A549 (cell line): Measurements from ENCODE around the gene SOX8. TPM values are rescaled to one million over a fixed set of nuclear protein-coding genes. Genes with fewer than 3 reads are reported as not detected.

Experiments
- ATAC-seq, 2 experiments: fragments of 200-7000 bp in 1 of 2; fragments of >200 bp in 1 of 2; cut with Nextera tagmentation in 1 of 2; cut with Tn5 transposase in 1 of 2; 3 replicates each; pipeline versions ENCODE4 v1.8.0 to v1.9.1; 2018 to 2020; ENCODE audit warnings: mild to moderate bottlenecking in 1 of 2, moderate library complexity in 1 of 2
- CTCF ChIA-PET: fragments of 300-600 bp; sonication (Branson Sonifier 250); formaldehyde crosslinking; extraction: SDS; loops from one replicate; lab custom pipeline; 2021; ENCODE audit warnings: antibody characterized with exemption, inconsistent platforms; lab: Yijun Ruan, JAX
- POLR2A ChIA-PET: fragments of 350-600 bp; formaldehyde crosslinking; extraction: SDS; loops from one replicate; lab custom pipeline; 2021; ENCODE audit warnings: antibody characterized with exemption, inconsistent platforms; lab: Yijun Ruan, JAX
- DNase-seq, 2 experiments: peaks; one replicate each; pipeline versions ENCODE4 v3.0.0 to v3.0.0-alpha.2; 2011 to 2016; ENCODE audit warnings: low read depth in 1 of 2, low spot score in 1 of 2
- FAIRE-seq: peaks from 2 replicates; lab custom pipeline; 2011; peaks lifted over from hg19 to GRCh38; lab: Jason Lieb, UNC
- H3K27ac ChIP-seq, 2 experiments: fragments of >200 bp; sonication (Bioruptor Twin); formaldehyde crosslinking; 3 replicates each; pipeline ENCODE4 v1.5.1; 2016 to 2017
- H3K4me1 ChIP-seq: fragments of >200 bp; sonication (Bioruptor Twin); formaldehyde crosslinking; 3 replicates; pipeline ENCODE4 v1.6.1; 2016
- H3K4me2 ChIP-seq: fragments of >200 bp; sonication (Bioruptor Twin); formaldehyde crosslinking; 3 replicates; pipeline ENCODE4 v1.6.1; 2016
- H3K4me3 ChIP-seq: fragments of >200 bp; sonication (Bioruptor Twin); formaldehyde crosslinking; 3 replicates; pipeline ENCODE4 v1.5.1; 2016
- H3K9me3 ChIP-seq: fragments of >200 bp; sonication (Bioruptor Twin); formaldehyde crosslinking; 3 replicates; pipeline ENCODE4 v1.6.1; 2016
- BHLHE40 ChIP-seq: IDR thresholded peaks from 2 replicates; pipeline ENCODE4 v1.6.1; 2012; ENCODE audit warnings: low read depth, low read length, inconsistent platforms
- CBX2 ChIP-seq: fragments of 200-600 bp; sonication (generic); IDR thresholded peaks from 2 replicates; pipeline ENCODE4 v1.6.1; 2016; ENCODE audit warnings: low read depth, mild to moderate bottlenecking, borderline replicate concordance
- CBX8 ChIP-seq: fragments of 200-600 bp; sonication (generic); IDR thresholded peaks from 2 replicates; pipeline ENCODE4 v1.6.1; 2016
- EHF ChIP-seq: fragments of 250-450 bp; sonication (Bioruptor Pico); IDR thresholded peaks from 2 replicates; pipeline ENCODE4 v1.5.0; 2020; ENCODE audit warnings: mild to moderate bottlenecking
- EHMT2 ChIP-seq: fragments of 200-600 bp; sonication (generic); IDR thresholded peaks from 2 replicates; pipeline ENCODE4 v1.6.1; 2016; ENCODE audit warnings: antibody characterized with exemption, low read depth, mild to moderate bottlenecking, moderate library complexity
- EP300 ChIP-seq, 2 experiments: fragments of >200 bp; sonication (Bioruptor Twin); formaldehyde crosslinking; IDR thresholded peaks; 2 replicates in 1 of 2; 3 replicates in 1 of 2; pipeline ENCODE4 v1.6.1; 2016 to 2017
- FOSL2 ChIP-seq, 2 experiments: fragments of 450-650 bp in 1 of 2; fragments of >200 bp in 1 of 2; sonication (Bioruptor Twin) in 1 of 2; formaldehyde crosslinking; IDR thresholded peaks; 2 replicates each; pipeline versions ENCODE4 v1.5.0 to v1.6.1; 2016 to 2020; ENCODE audit warnings: mild to moderate bottlenecking in 1 of 2, moderate library complexity in 1 of 2
- GATA3 ChIP-seq: IDR thresholded peaks from 2 replicates; pipeline ENCODE4 v1.6.1; 2012; ENCODE audit warnings: borderline replicate concordance
- HDAC2 ChIP-seq: fragments of 200-600 bp; sonication (generic); IDR thresholded peaks from 2 replicates; pipeline ENCODE4 v1.6.1; 2016
- HEYL ChIP-seq: fragments of 250-450 bp; sonication (Bioruptor Pico); IDR thresholded peaks from 2 replicates; pipeline ENCODE4 v1.8.0; 2021; ENCODE audit warnings: mild to moderate bottlenecking, moderate library complexity
- JUN ChIP-seq, 2 experiments: fragments of >200 bp; sonication (Bioruptor Twin); formaldehyde crosslinking; IDR thresholded peaks; 2 replicates in 1 of 2; 3 replicates in 1 of 2; pipeline ENCODE4 v1.6.1; 2016 to 2017
- MAZ ChIP-seq: fragments of 150-350 bp; IDR thresholded peaks from 2 replicates; pipeline ENCODE4 v1.6.1; 2014; ENCODE audit warnings: antibody characterized with exemption, low read depth, low read length, borderline replicate concordance
- NR3C1 ChIP-seq: fragments of >200 bp; sonication (Bioruptor Twin); formaldehyde crosslinking; IDR thresholded peaks from 3 replicates; pipeline ENCODE4 v1.6.1; 2017
- POLR2AphosphoS2 ChIP-seq: conservative IDR thresholded peaks from 2 replicates; pipeline ENCODE4 v1.6.1; 2012; ENCODE audit warnings: low read length, improper control_type of control experiment, inconsistent platforms
- RAD21 ChIP-seq, 2 experiments: fragments of >200 bp in 1 of 2; sonication (Bioruptor Twin) in 1 of 2; formaldehyde crosslinking in 1 of 2; IDR thresholded peaks in 1 of 2; conservative IDR thresholded peaks in 1 of 2; 2 replicates in 1 of 2; 3 replicates in 1 of 2; pipeline ENCODE4 v1.6.1; 2012 to 2018; ENCODE audit warnings: inconsistent platforms in 1 of 2
- RARB ChIP-seq: fragments of 250-450 bp; sonication (Bioruptor Pico); IDR thresholded peaks from 2 replicates; pipeline ENCODE4 v1.8.0; 2021; ENCODE audit warnings: mild to moderate bottlenecking, moderate library complexity
- RFX5 ChIP-seq: fragments of 450-650 bp; IDR thresholded peaks from 2 replicates; pipeline ENCODE4 v1.7.1; 2014; ENCODE audit warnings: antibody characterized with exemption, mild to moderate bottlenecking, moderate library complexity
- SMC3 ChIP-seq: fragments of >200 bp; sonication (Bioruptor Twin); formaldehyde crosslinking; IDR thresholded peaks from 3 replicates; pipeline ENCODE4 v1.6.1; 2018; ENCODE audit warnings: inconsistent platforms
- TFCP2L1 ChIP-seq: fragments of 250-450 bp; sonication (Bioruptor Pico); IDR thresholded peaks from 2 replicates; pipeline ENCODE4 v1.5.0; 2021; ENCODE audit warnings: mild to moderate bottlenecking
- ZNF302 ChIP-seq: fragments of 250-450 bp; sonication (Bioruptor Pico); IDR thresholded peaks from 2 replicates; pipeline ENCODE4 v1.9.0; 2021; ENCODE audit warnings: inconsistent platforms, mild to moderate bottlenecking, moderate library complexity
- ZSCAN20 ChIP-seq: fragments of 250-450 bp; sonication (Bioruptor Pico); IDR thresholded peaks from 2 replicates; pipeline ENCODE4 v1.8.0; 2022; ENCODE audit warnings: mild to moderate bottlenecking, moderate library complexity
- WGBS: methylation state at CpG from one replicate; pipeline ENCODE4 v1.1.6; 2017; ENCODE audit errors: missing lambda C conversion rate; 5-methylcytosine and 5-hydroxymethylcytosine counted together
- polyA plus RNA-seq, 4 experiments: library from polyadenylated mRNA; depleted of rRNA in 3 of 4; stranded (reverse); fragments of >200 nt; fragmentation: RNase III in 1 of 4; extraction: RNeasy Plus Mini Kit Qiagen cat#74134 plus additional on column Dnase treatment in 1 of 4; gene quantifications; 2 replicates in 3 of 4; 3 replicates in 1 of 4; pipeline ENCODE4 v1.2.3, GENCODE V29; 2011 to 2017
- TF ChIP-seq, protein P1 (sequence below): fragments of 250-450 bp; sonication (Bioruptor Pico); IDR thresholded peaks from 2 replicates; pipeline ENCODE4 v1.5.0; 2020; ENCODE audit warnings: low read depth, mild to moderate bottlenecking, moderate library complexity
- TF ChIP-seq, protein P2 (sequence below): fragments of 250-450 bp; sonication (Bioruptor Pico); IDR thresholded peaks from 2 replicates; pipeline ENCODE4 v1.5.0; 2021; ENCODE audit warnings: mild to moderate bottlenecking, moderate library complexity, borderline replicate concordance
- TF ChIP-seq, protein P3 (sequence below): fragments of 150-350 bp; IDR thresholded peaks from 2 replicates; pipeline ENCODE4 v1.6.1; 2014; ENCODE audit warnings: low read depth, mild to moderate bottlenecking, low read length
- TF ChIP-seq, protein P4 (sequence below): IDR thresholded peaks from 2 replicates; pipeline ENCODE4 v1.6.1; 2012

Gene SOX8
- polyA plus RNA-seq, 2 of the 4 experiments (the other 2 are of a cell fraction) = 0.06 to 0.22 TPM

DNA sequence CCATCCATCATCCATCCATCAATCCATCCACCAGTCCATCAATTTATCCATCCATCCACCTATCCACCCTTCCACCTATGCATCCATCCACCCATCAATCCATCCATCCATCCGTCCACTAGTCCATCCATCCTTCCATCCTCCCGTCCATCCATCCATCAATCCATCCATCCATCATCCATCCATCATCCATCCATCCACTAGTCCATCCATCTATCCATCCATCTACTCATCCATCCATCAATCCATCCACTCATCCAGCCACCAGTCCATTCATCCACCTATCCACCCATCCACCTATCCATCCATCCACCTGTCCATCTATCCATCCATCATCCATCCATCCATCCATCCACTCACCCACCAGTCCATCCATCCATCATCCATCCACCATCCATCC is 51.0 kb downstream of the SOX8 start (continued):
- TF ChIP-seq, protein P1, sequence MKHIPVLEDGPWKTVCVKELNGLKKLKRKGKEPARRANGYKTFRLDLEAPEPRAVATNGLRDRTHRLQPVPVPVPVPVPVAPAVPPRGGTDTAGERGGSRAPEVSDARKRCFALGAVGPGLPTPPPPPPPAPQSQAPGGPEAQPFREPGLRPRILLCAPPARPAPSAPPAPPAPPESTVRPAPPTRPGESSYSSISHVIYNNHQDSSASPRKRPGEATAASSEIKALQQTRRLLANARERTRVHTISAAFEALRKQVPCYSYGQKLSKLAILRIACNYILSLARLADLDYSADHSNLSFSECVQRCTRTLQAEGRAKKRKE (CRISPR knock-in tag) = no peak
- TF ChIP-seq RAD21 (conservative IDR thresholded peaks at IDR 0.05 in 1 of 2, IDR thresholded peaks at IDR 0.05 in 1 of 2) (no peak), FOSL2 (IDR thresholded peaks at IDR 0.05) (no peak), FOSL2 (CRISPR knock-in tag; IDR thresholded peaks at IDR 0.05) (no peak)

DNA sequence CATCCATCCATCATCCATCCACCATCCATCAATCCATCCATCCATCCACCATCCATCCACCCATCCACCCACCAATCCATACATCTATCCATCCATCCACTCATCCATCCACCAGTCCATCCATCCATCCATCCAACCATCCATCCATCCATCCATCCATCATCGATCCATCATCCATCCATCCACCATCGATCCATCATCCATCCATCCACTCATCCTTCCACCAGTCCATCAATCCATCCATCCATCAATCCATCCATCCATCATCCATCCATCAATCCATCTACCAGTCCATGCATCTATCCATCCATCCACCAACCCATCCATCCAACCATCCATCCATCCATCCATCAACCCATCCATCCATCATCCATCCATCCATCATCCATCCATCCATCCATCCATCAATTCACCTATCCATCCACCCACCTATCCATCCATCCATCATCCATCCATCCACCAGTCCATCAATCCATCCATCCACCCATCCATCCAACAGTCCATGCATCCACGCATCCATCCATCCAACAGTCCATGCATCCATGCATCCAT is 51.6 kb downstream of the SOX8 start:
- CTCF ChIA-PET = no interaction called here

DNA sequence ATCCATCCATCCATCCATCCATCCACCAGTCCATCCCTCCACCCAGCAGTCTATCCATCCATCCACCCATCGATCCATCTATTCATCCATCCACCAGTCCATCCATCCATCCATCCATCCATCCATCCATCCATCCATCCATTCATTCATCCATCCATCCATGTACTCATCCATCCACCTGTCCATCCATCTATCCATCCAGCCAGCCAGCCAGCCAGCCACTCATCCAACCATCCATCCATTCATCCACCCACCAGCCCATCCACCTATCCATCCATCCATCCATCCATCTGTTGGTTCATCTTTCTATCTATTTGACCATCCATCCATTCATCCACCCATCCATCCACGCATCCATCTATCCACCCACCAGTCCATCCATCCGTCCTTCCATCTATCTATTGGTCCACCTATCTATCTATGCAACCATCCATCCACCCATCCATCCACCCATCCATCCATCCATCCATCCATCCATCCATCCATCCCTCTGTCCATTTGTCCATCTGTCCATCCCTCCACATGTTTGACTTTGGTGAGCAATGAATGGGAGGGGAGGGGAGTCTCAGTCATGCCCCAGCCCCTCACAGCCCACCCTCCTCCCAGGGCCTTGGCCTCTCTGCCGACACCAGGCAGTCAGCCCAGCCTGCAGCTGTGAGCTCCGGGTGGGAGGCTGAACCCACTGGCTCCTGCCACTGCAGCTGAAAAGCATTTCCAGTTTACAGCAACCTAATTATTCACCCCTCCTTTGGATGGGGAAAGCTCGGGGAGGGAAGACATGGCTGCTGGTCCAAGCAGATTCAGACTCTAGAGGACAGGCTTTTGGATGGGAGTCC is 52.9 kb downstream of the SOX8 start:
- FAIRE-seq (no peak), ATAC-seq (no peak), DNase-seq (no peak)
- TF ChIP-seq BHLHE40 = no peak
- TF ChIP-seq, protein P2, sequence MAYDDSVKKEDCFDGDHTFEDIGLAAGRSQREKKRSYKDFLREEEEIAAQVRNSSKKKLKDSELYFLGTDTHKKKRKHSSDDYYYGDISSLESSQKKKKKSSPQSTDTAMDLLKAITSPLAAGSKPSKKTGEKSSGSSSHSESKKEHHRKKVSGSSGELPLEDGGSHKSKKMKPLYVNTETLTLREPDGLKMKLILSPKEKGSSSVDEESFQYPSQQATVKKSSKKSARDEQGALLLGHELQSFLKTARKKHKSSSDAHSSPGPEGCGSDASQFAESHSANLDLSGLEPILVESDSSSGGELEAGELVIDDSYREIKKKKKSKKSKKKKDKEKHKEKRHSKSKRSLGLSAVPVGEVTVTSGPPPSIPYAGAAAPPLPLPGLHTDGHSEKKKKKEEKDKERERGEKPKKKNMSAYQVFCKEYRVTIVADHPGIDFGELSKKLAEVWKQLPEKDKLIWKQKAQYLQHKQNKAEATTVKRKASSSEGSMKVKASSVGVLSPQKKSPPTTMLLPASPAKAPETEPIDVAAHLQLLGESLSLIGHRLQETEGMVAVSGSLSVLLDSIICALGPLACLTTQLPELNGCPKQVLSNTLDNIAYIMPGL (CRISPR knock-in tag) = no peak
- TF ChIP-seq ZSCAN20 (CRISPR knock-in tag) = no peak
- TF ChIP-seq ZNF302 (CRISPR knock-in tag) = no peak
- no peak for TF ChIP-seq NR3C1
- TF ChIP-seq, protein P3, sequence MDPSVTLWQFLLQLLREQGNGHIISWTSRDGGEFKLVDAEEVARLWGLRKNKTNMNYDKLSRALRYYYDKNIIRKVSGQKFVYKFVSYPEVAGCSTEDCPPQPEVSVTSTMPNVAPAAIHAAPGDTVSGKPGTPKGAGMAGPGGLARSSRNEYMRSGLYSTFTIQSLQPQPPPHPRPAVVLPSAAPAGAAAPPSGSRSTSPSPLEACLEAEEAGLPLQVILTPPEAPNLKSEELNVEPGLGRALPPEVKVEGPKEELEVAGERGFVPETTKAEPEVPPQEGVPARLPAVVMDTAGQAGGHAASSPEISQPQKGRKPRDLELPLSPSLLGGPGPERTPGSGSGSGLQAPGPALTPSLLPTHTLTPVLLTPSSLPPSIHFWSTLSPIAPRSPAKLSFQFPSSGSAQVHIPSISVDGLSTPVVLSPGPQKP = no peak
- TF ChIP-seq FOSL2 (IDR thresholded peaks at IDR 0.05) = no peak
- TF ChIP-seq FOSL2 (CRISPR knock-in tag; IDR thresholded peaks at IDR 0.05) = no peak
- TF ChIP-seq GATA3 = no peak
- TF ChIP-seq RARB (CRISPR knock-in tag) = no peak
- TF ChIP-seq SMC3 = no peak
- TF ChIP-seq, protein P1 (CRISPR knock-in tag) = no peak
- TF ChIP-seq MAZ = no peak
- TF ChIP-seq CBX8 = no peak
- CTCF ChIA-PET = no interaction called here
- Histone ChIP-seq H3K27ac (no peak overlapping the region), H3K4me3 (no peak overlapping the region), H3K4me1 (peaks cover 10% of the 10 kb centered on the region), H3K4me2 (no peak overlapping the region), H3K9me3 (no peaks in the 10 kb centered on the region)
- POLR2A ChIA-PET = no interaction called here
- 30% methylated on average over 6 of the region's 6 CpGs for WGBS

More for the DNA sequence above, 51.6 kb downstream of the SOX8 start:
- WGBS = 68% methylated on average over 3 of the region's 3 CpGs
- Histone ChIP-seq H3K4me1 (peaks cover 10% of the 10 kb centered on the region), H3K4me2 (no peak overlapping the region), H3K27ac (no peak overlapping the region), H3K9me3 (no peaks in the 10 kb centered on the region), H3K4me3 (no peak overlapping the region)
- TF ChIP-seq HDAC2 (no peak), GATA3 (no peak), POLR2AphosphoS2 (no peak), CBX2 (no peak), RAD21 (conservative IDR thresholded peaks at IDR 0.05 in 1 of 2, IDR thresholded peaks at IDR 0.05 in 1 of 2) (no peak), EHMT2 (no peak), EHF (CRISPR knock-in tag) (no peak), HEYL (CRISPR knock-in tag) (no peak), EP300 (IDR thresholded peaks at IDR 0.05) (no peak), TFCP2L1 (CRISPR knock-in tag) (no peak), RFX5 (no peak), JUN (IDR thresholded peaks at IDR 0.05) (no peak), BHLHE40 (no peak)
- TF ChIP-seq, protein P4, sequence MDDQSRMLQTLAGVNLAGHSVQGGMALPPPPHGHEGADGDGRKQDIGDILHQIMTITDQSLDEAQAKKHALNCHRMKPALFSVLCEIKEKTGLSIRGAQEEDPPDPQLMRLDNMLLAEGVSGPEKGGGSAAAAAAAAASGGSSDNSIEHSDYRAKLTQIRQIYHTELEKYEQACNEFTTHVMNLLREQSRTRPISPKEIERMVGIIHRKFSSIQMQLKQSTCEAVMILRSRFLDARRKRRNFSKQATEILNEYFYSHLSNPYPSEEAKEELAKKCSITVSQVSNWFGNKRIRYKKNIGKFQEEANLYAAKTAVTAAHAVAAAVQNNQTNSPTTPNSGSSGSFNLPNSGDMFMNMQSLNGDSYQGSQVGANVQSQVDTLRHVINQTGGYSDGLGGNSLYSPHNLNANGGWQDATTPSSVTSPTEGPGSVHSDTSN = no peak
- DNase-seq (no peak), FAIRE-seq (no peak), ATAC-seq (no peak)
- POLR2A ChIA-PET = no interaction called here
